GM12801 (cell line): ENCODE data around the gene GULP1.

ENCODE experiments used
- TF ChIP-seq, protein P1 (sequence below): IDR thresholded peaks from one replicate; pipeline ENCODE4 v1.5.1; 2011; ENCODE audit warnings: control low read depth; ENCODE audit not compliant: insufficient read length; ENCODE audit errors: extremely low read depth

Gene GULP1

DNA sequence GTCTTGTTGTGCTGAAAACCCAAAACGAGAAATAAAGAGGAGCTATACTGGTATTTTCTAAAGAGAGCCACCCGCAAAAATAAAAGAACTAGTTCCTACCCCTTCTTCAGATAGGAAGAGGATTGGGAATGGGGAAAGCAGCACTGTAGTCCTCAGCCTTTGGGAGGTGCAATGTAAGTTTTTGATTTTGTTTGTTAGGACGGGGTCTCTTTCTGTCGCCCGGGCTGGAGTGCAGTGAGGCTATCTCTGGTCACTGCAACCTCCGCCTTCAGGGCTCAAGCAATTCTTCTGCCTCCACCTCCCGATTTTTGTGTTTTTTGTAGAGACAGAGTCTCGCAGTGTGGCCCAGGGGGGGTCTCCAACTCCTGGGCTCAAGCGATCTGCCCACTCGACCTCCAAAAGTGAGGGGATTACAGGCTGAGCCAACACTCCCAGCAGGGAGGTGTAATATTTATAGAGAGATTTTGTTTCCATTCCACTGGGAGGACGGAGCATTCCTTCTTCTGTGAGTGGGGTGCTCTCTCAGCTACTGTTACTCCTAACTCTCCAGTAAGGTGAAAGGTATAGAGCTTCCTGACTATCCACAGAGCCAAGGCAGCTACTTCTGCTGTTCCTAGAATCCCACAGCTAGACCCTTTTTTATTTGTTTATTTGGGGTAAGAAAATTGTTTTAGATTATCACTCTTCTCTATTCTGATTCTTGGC, 13.1 kb upstream of the GULP1 start:
- TF ChIP-seq, protein P1, sequence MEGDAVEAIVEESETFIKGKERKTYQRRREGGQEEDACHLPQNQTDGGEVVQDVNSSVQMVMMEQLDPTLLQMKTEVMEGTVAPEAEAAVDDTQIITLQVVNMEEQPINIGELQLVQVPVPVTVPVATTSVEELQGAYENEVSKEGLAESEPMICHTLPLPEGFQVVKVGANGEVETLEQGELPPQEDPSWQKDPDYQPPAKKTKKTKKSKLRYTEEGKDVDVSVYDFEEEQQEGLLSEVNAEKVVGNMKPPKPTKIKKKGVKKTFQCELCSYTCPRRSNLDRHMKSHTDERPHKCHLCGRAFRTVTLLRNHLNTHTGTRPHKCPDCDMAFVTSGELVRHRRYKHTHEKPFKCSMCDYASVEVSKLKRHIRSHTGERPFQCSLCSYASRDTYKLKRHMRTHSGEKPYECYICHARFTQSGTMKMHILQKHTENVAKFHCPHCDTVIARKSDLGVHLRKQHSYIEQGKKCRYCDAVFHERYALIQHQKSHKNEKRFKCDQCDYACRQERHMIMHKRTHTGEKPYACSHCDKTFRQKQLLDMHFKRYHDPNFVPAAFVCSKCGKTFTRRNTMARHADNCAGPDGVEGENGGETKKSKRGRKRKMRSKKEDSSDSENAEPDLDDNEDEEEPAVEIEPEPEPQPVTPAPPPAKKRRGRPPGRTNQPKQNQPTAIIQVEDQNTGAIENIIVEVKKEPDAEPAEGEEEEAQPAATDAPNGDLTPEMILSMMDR: no peak

DNA sequence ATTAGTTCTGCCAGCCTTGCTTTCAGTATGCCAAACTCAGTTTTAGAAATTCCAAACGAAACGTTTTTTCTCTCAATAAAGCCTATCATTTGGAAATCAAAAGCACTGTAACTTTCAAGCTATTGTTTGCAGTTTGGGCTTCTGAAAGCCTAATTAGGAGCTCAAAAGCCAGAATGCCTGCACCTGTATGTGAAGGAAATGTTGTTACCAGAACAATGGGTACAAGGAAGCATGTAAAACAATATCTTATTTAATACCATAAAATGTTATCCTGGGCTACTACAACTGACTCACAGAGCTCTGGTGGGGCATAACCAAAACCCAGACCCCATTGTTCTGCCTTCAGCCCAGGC, 12.6 kb upstream of the GULP1 start:
- TF ChIP-seq, protein P1: no peak

DNA sequence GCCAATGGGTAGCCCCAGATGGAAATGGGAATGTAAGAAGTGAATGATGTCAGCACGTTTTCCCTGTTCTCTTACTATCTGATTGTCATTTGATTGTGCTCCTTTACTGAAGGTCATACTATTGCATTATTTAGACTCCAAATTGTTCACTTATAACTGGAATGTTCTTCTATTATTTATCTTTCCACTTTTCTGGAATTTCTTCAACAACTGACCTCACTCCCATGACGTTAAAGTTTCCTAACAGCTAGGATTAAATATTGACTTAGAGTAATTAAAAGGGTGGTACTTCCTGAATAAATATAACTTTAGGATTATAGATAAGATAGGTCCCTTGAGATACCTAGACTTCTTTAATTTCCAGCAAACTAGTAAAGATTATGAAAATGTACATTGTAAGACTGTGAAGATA, 10.9 kb upstream of the GULP1 start:
- TF ChIP-seq, protein P1: no peak

DNA sequence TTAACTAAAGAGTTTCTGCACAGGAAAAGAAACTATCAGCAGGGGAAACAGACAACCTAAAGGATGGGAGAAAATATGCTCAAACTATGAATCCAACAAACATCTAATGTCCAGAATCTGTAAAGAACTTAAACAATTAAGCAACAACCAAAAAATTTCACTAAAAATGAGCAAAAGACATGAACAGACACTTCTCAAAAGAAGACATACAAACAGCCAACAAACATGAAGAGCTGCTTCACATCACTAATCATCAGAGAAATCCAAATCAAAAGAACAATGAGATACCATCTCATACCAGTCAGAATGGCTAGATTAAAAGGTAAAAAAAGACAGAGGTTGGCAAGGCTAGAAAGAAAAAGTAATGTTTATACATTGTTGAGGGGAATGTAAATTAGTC, 8.8 kb upstream of the GULP1 start:
- TF ChIP-seq, protein P1: no peak

DNA sequence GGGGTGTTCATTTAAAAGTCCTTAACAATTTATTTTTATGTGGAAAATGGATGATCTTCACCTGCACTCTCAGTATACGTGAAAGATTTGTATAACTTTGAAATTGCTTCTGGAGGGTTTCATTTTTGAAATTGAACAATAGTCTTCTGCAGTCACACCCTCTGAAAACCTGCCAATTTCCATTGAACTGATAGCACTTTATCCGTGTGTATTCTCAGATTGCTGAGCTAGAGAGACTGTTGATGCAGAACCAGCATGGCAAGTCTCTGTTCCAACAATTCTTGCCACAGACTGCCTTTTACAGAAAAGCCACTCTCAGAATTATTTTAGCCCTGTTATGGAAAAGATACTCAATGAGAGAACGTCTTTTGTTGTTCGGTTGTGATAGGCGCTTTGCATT, 6.6 kb upstream of the GULP1 start:
- TF ChIP-seq, protein P1: no peak

DNA sequence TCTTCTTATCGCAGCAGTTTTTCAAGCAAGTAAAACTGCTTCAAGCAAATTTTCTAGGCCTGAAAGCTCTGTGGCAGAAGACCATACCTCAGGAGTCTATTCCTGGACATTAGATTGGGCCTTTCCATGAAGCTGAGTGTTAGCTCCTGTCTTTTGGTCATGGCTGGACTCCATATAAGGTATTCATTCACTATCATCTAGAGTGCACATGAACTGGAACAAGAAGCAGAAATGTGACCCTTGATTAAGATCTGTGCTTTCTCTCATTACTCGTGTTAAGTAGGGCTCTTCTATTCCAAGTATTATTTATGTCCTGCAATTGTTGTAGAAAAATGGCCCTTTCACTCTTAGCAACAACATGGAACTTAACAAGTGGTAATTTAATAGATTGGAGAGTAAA, 5.9 kb upstream of the GULP1 start:
- TF ChIP-seq, protein P1: no peak

DNA sequence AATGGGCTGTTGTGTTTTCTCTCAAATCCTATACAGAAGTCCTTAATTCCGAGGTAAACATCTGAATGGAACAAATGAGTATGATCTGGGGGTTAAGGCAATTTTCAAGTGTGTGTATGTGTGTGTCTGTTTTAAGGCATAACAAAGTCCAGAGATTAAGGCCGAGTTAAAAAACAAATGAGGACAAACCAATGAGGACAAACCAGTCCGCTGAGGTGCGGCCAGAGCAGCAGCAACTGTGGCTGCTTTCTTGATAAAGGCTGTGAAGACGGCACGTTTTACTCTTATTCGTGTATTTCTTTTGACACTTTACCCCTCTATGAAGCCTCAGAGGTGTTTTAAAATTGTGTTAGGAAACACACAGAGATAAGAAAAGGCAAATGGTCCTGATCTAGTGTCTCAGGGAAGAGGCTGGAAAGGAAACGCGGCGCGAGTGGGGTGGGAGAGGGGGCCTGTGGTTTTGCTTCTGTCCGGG, 495 bp upstream of the GULP1 start:
- TF ChIP-seq, protein P1: no peak
